IMR-90 (cell line): Measurements from ENCODE around the gene PDZD2. TPM values are rescaled to one million over a fixed set of nuclear protein-coding genes. Genes with fewer than 3 reads are reported as not detected.

Experiments
- ATAC-seq: fragments of 200-7000 bp; cut with Tn5 transposase; 2 replicates; pipeline ENCODE4 v1.9.1; 2020; ENCODE audit warnings: low read depth, mild to moderate bottlenecking, moderate library complexity
- BruUV-seq: library from RNA; stranded (reverse); fragments of 400-500 nt; replicated peaks from 2 replicates; lab custom pipeline; 2021; lab: Mats Ljungman, UMichigan
- CTCF ChIA-PET: fragments of 300-600 bp; formaldehyde crosslinking; extraction: SDS; loops from one replicate; lab custom pipeline; 2021; ENCODE audit warnings: antibody characterized with exemption; lab: Yijun Ruan, JAX
- POLR2A ChIA-PET: fragments of 300-600 bp; sonication (Branson Sonifier 250); formaldehyde crosslinking; loops from one replicate; lab custom pipeline; 2022; ENCODE audit warnings: antibody characterized with exemption; ENCODE audit not compliant: unreplicated experiment; lab: Charles Lee
- DNase-seq: peaks from one replicate; pipeline ENCODE4 v3.0.0; 2013
- H2AFZ ChIP-seq: replicated peaks from 2 replicates; pipeline ENCODE3; 2013; ENCODE audit warnings: low read length, mild to moderate bottlenecking; ENCODE audit not compliant: poor library complexity
- H2AK5ac ChIP-seq: 2 replicates; pipeline ENCODE4 v1.6.1; 2013; ENCODE audit warnings: low read depth, low read length, inconsistent platforms
- H2AK9ac ChIP-seq: replicated peaks from 2 replicates; pipeline ENCODE3; 2013; ENCODE audit warnings: mild to moderate bottlenecking, low read depth, low read length, moderate library complexity; ENCODE audit not compliant: poor library complexity
- H2BK120ac ChIP-seq: 2 replicates; pipeline ENCODE4 v1.6.1; 2013; ENCODE audit warnings: low read depth, low read length, inconsistent platforms
- H2BK15ac ChIP-seq: 3 replicates; pipeline ENCODE4 v1.6.1; 2013; ENCODE audit warnings: low read depth, low read length, inconsistent platforms
- H2BK20ac ChIP-seq: 2 replicates; pipeline ENCODE4 v1.6.1; 2013; ENCODE audit warnings: low read depth, mild to moderate bottlenecking, inconsistent platforms, low read length, moderate library complexity
- H2BK5ac ChIP-seq: 2 replicates; pipeline ENCODE4 v1.6.1; 2013; ENCODE audit warnings: mild to moderate bottlenecking, low read depth, low read length, inconsistent platforms; ENCODE audit not compliant: poor library complexity, severe bottlenecking
- H3K14ac ChIP-seq: replicated peaks from 2 replicates; pipeline ENCODE4 v1.6.1; 2013; ENCODE audit warnings: low read depth, low read length, inconsistent platforms
- H3K18ac ChIP-seq: 2 replicates; pipeline ENCODE4 v1.6.1; 2013; ENCODE audit warnings: low read depth, low read length, control low read depth
- H3K23ac ChIP-seq: 2 replicates; pipeline ENCODE4 v1.6.1; 2013; ENCODE audit warnings: low read depth, low read length, inconsistent platforms
- H3K27ac ChIP-seq: 2 replicates; pipeline ENCODE4 v1.5.1; 2013; ENCODE audit warnings: mild to moderate bottlenecking, control low read depth, low read length; ENCODE audit not compliant: insufficient read depth
- H3K27me3 ChIP-seq: 2 replicates; pipeline ENCODE4 v1.6.1; 2013; ENCODE audit warnings: low read length; ENCODE audit not compliant: control insufficient read depth, insufficient read depth
- H3K36me3 ChIP-seq: 2 replicates; pipeline ENCODE4 v1.6.1; 2013; ENCODE audit warnings: low read length, mixed read lengths; ENCODE audit not compliant: control insufficient read depth, insufficient read depth
- H3K4ac ChIP-seq: 2 replicates; pipeline ENCODE4 v1.6.1; 2013; ENCODE audit warnings: low read depth, low read length, inconsistent platforms
- H3K4me1 ChIP-seq: 2 replicates; pipeline ENCODE4 v1.6.1; 2013; ENCODE audit warnings: low read length, mixed read lengths; ENCODE audit not compliant: control insufficient read depth, insufficient read depth
- H3K4me2 ChIP-seq: 2 replicates; pipeline ENCODE4 v1.6.1; 2013; ENCODE audit warnings: low read depth, mild to moderate bottlenecking, control low read depth, low read length, moderate library complexity
- H3K4me3 ChIP-seq: 2 replicates; pipeline ENCODE4 v1.5.1; 2013; ENCODE audit warnings: low read depth, mild to moderate bottlenecking, control low read depth, low read length, moderate library complexity; ENCODE audit not compliant: insufficient read depth
- H3K56ac ChIP-seq: 2 replicates; pipeline ENCODE4 v1.6.1; 2013; ENCODE audit warnings: low read length, inconsistent platforms; ENCODE audit not compliant: insufficient read depth; ENCODE audit errors: extremely low read depth
- H3K79me1 ChIP-seq, 2 experiments: 2 replicates each; pipeline ENCODE4 v1.6.1; 2013; ENCODE audit warnings: low read length in 2 of 2, inconsistent platforms in 1 of 2, low read depth in 1 of 2
- H3K9ac ChIP-seq: 2 replicates; pipeline ENCODE4 v1.6.1; 2013; ENCODE audit warnings: low read depth, low read length, control low read depth
- H3K9me1 ChIP-seq: 2 replicates; pipeline ENCODE4 v1.6.1; 2013; ENCODE audit warnings: low read length, inconsistent platforms; ENCODE audit not compliant: insufficient read depth
- H3K9me3 ChIP-seq: 2 replicates; pipeline ENCODE4 v1.6.1; 2013; ENCODE audit warnings: low read length; ENCODE audit not compliant: control insufficient read depth, insufficient read depth
- H4K20me1 ChIP-seq: 2 replicates; pipeline ENCODE4 v1.6.1; 2013; ENCODE audit warnings: low read length, inconsistent platforms; ENCODE audit not compliant: insufficient read depth
- H4K5ac ChIP-seq: 2 replicates; pipeline ENCODE4 v1.6.1; 2013; ENCODE audit warnings: mild to moderate bottlenecking, low read depth, low read length, control low read depth
- H4K8ac ChIP-seq, 2 experiments: 2 replicates each; pipeline ENCODE4 v1.6.1; 2013; ENCODE audit warnings: low read depth in 2 of 2, low read length in 2 of 2, control low read depth in 1 of 2, inconsistent platforms in 1 of 2
- H4K91ac ChIP-seq: 2 replicates; pipeline ENCODE4 v1.6.1; 2013; ENCODE audit warnings: low read depth, low read length, inconsistent platforms; ENCODE audit not compliant: insufficient read depth
- FOS ChIP-seq: fragments of 150-350 bp; IDR thresholded peaks from 2 replicates; pipeline ENCODE4 v1.6.1; 2016; ENCODE audit warnings: low read depth, low read length
- MAFK ChIP-seq: IDR thresholded peaks from 2 replicates; pipeline ENCODE4 v1.6.1; 2012; ENCODE audit warnings: low read depth, low read length, improper control_type of control experiment
- MXI1 ChIP-seq: IDR thresholded peaks from 2 replicates; pipeline ENCODE4 v1.6.1; 2012; ENCODE audit warnings: low read depth, mild to moderate bottlenecking, low read length, moderate library complexity, borderline replicate concordance
- RAD21 ChIP-seq: IDR thresholded peaks from 2 replicates; pipeline ENCODE4 v1.6.1; 2012; ENCODE audit warnings: low read length, improper control_type of control experiment
- SMC3 ChIP-seq: fragments of 150-350 bp; IDR thresholded peaks from 2 replicates; pipeline ENCODE4 v1.6.1; 2016; ENCODE audit warnings: low read depth, mild to moderate bottlenecking, antibody characterized with exemption, low read length, moderate library complexity
- WGBS, 2 experiments: methylation state at CpG; one replicate each; pipeline versions ENCODE4 v1.1.5 to v1.1.7; 2013; ENCODE audit warnings: missing lambda C conversion rate in 2 of 2; ENCODE audit not compliant: insufficient read length in 1 of 2; ENCODE audit errors: extremely low coverage in 2 of 2; 5-methylcytosine and 5-hydroxymethylcytosine counted together
- dilution Hi-C: fragments of 300-500 bp; cut with HindIII; formaldehyde crosslinking; loops from one replicate; pipeline ENCODE4 v1.14.3; 2018; ENCODE audit warnings: low sequenced_read_pairs; ENCODE audit not compliant: unreplicated experiment
- in situ Hi-C: fragments of 300-500 bp; cut with MboI; formaldehyde crosslinking; loops from 3 replicates; pipeline ENCODE4 v1.14.3; 2019; ENCODE audit warnings: low sequenced_read_pairs, inconsistent platforms, mixed read lengths
- intact Hi-C: fragments of 100-400 bp; cut with micrococcal nuclease; formaldehyde crosslinking; loops from 2 replicates; pipeline ENCODE4 v1.10.0; 2022
- polyA plus RNA-seq, 3 experiments: library from polyadenylated mRNA; depleted of rRNA; stranded (reverse); fragments of >200 nt; gene quantifications; 2 replicates each; pipeline ENCODE4 v1.2.3, GENCODE V29; 2012; ENCODE audit warnings: low replicate concordance in 1 of 3
- total RNA-seq: library from RNA; depleted of rRNA; stranded (reverse); fragments of >200 nt; gene quantifications from 2 replicates; pipeline ENCODE4 v1.2.3, GENCODE V29; 2012
- TF ChIP-seq, protein P1 (sequence below): conservative IDR thresholded peaks from 2 replicates; pipeline ENCODE4 v1.5.1; 2012; ENCODE audit warnings: mild to moderate bottlenecking, low read depth, low read length, improper control_type of control experiment

Gene PDZD2
- total and polyA plus RNA-seq, 2 of the 4 experiments (the other 2 are of a cell fraction): under 0.01 to 0.02 TPM

- H3K36me3 ChIP-seq: no peaks in the 10 kb centered on the region
- no peak overlapping the region for H2AK5ac ChIP-seq
- no peak overlapping the region for H2BK15ac ChIP-seq
- POLR2A ChIA-PET: no interaction called here
- no peak overlapping the region for H3K18ac ChIP-seq
- peaks cover 20% of the 10 kb centered on the region for H3K27me3 ChIP-seq
- CTCF ChIA-PET: no interaction called here
- H3K79me1 ChIP-seq: no peaks in the 10 kb centered on the region
- no peak overlapping the region for H4K8ac ChIP-seq
- ATAC-seq (no peak), DNase-seq (no peak)
- intact Hi-C loops: no loop called here
- no peak overlapping the region for H2AK9ac ChIP-seq
- no peak overlapping the region for H3K4me2 ChIP-seq
- dilution Hi-C loops: loop anchor here (25.0 kb wide), 1 partner anchor 224 kb away; no protein-coding TSS in a partner anchor
- H3K9ac ChIP-seq: no peak overlapping the region
- H2BK120ac ChIP-seq: no peak overlapping the region
- H3K27ac ChIP-seq: no peak overlapping the region
- no CpG with 5 or more reads among the region's 2 CpGs for WGBS, 2 experiments
- in situ Hi-C loops: no loop called here
- H2BK5ac ChIP-seq: no peak overlapping the region
- H4K20me1 ChIP-seq: no peaks in the 10 kb centered on the region
- H4K5ac ChIP-seq: no peak overlapping the region
- H3K4me3 ChIP-seq: no peak overlapping the region
- no peak overlapping the region for H3K56ac ChIP-seq
- H3K4me1 ChIP-seq: no peaks in the 10 kb centered on the region
- H4K91ac ChIP-seq: no peak overlapping the region
- TF ChIP-seq MAFK: no peak
- TF ChIP-seq, protein P1, sequence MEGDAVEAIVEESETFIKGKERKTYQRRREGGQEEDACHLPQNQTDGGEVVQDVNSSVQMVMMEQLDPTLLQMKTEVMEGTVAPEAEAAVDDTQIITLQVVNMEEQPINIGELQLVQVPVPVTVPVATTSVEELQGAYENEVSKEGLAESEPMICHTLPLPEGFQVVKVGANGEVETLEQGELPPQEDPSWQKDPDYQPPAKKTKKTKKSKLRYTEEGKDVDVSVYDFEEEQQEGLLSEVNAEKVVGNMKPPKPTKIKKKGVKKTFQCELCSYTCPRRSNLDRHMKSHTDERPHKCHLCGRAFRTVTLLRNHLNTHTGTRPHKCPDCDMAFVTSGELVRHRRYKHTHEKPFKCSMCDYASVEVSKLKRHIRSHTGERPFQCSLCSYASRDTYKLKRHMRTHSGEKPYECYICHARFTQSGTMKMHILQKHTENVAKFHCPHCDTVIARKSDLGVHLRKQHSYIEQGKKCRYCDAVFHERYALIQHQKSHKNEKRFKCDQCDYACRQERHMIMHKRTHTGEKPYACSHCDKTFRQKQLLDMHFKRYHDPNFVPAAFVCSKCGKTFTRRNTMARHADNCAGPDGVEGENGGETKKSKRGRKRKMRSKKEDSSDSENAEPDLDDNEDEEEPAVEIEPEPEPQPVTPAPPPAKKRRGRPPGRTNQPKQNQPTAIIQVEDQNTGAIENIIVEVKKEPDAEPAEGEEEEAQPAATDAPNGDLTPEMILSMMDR: no peak
- no peak for TF ChIP-seq FOS
- TF ChIP-seq RAD21: no peak
- no peak for TF ChIP-seq SMC3
- no peak for TF ChIP-seq MXI1
- no TSS peak for BruUV-seq
- H3K9me3 ChIP-seq: no peaks in the 10 kb centered on the region
- H3K23ac ChIP-seq: no peak overlapping the region
- H2AFZ ChIP-seq: no peak overlapping the region
- no peak overlapping the region for H3K14ac ChIP-seq
- H3K4ac ChIP-seq: no peak overlapping the region
- H3K9me1 ChIP-seq: no peaks in the 10 kb centered on the region
- no peak overlapping the region for H2BK20ac ChIP-seq
Measured at GRCh38 chr5:32061236-32061635, 422.3 kb downstream of the PDZD2 start.
